ENCODE data around the gene BARHL1. TPM values are rescaled to one million over a fixed set of nuclear protein-coding genes. Genes with fewer than 3 reads are reported as not detected.

Gene BARHL1
- total RNA-seq, 2 experiments from 2014 or later, result not detected

GRCh38 chr9:132584601-132585560 is 2.5 kb downstream of the BARHL1 start:
- ATAC-seq (no peak), DNase-seq (no peak)
- POLR2A ChIA-PET, result interaction anchor here (1.2 kb wide), 1 partner anchor 9 kb away, joined by 3 read pairs; no protein-coding TSS in a partner anchor
- CTCF ChIA-PET, result interaction anchor here (1.6 kb wide), 1 partner anchor 10 kb away, joined by 6 read pairs; no protein-coding TSS in a partner anchor
- Mint-ChIP-seq H3K36me3 (ENCODE audit: low read depth) (no peaks in the 10 kb centered on the region), H3K9me3 (no peaks in the 10 kb centered on the region), H3K4me1 (ENCODE audit: low read depth) (peaks cover 12% of the 10 kb centered on the region), H3K27me3 (peaks cover 78% of the 10 kb centered on the region), H3K4me3 (no peak overlapping the region), H3K27ac (no peak overlapping the region)
- TF ChIP-seq, protein P1, sequence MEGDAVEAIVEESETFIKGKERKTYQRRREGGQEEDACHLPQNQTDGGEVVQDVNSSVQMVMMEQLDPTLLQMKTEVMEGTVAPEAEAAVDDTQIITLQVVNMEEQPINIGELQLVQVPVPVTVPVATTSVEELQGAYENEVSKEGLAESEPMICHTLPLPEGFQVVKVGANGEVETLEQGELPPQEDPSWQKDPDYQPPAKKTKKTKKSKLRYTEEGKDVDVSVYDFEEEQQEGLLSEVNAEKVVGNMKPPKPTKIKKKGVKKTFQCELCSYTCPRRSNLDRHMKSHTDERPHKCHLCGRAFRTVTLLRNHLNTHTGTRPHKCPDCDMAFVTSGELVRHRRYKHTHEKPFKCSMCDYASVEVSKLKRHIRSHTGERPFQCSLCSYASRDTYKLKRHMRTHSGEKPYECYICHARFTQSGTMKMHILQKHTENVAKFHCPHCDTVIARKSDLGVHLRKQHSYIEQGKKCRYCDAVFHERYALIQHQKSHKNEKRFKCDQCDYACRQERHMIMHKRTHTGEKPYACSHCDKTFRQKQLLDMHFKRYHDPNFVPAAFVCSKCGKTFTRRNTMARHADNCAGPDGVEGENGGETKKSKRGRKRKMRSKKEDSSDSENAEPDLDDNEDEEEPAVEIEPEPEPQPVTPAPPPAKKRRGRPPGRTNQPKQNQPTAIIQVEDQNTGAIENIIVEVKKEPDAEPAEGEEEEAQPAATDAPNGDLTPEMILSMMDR (IDR thresholded peaks at IDR 0.05), result no peak
- intact Hi-C loops (cut with micrococcal nuclease), result no loop called here

- Mint-ChIP-seq H3K4me3 (no peak overlapping the region), H3K4me1 (ENCODE audit: low read depth) (peaks cover 16% of the 10 kb centered on the region), H3K27ac (no peak overlapping the region), H3K9me3 (no peaks in the 10 kb centered on the region), H3K36me3 (ENCODE audit: low read depth) (no peaks in the 10 kb centered on the region), H3K27me3 (peaks cover 77% of the 10 kb centered on the region)
- no peak for ATAC-seq
- no peak for DNase-seq
- ChIA-PET CTCF (interaction anchor here (0.8 to 1.6 kb wide), 3 partner anchors 12 to 172 kb away, joined by 3 to 6 read pairs (median 4); no protein-coding TSS in a partner anchor), POLR2A (interaction anchor here (1.2 kb wide), 1 partner anchor 10 kb away, joined by 3 read pairs; no protein-coding TSS in a partner anchor)
- TF ChIP-seq, protein P1 (IDR thresholded peaks at IDR 0.05), result no peak
- intact Hi-C loops (cut with micrococcal nuclease), result no loop called here
Measured at GRCh38 chr9:132585954-132586829, 3.8 kb downstream of the BARHL1 start.

- DNase-seq (no peak), ATAC-seq (no peak)
- Mint-ChIP-seq H3K4me1 (ENCODE audit: low read depth) (peaks cover 12% of the 10 kb centered on the region), H3K4me3 (no peak overlapping the region), H3K27ac (no peak overlapping the region), H3K27me3 (peaks cover 74% of the 10 kb centered on the region), H3K36me3 (ENCODE audit: low read depth) (no peaks in the 10 kb centered on the region), H3K9me3 (no peaks in the 10 kb centered on the region)
- TF ChIP-seq, protein P1 (IDR thresholded peaks at IDR 0.05), result no peak
- intact Hi-C loops (cut with micrococcal nuclease), result no loop called here
- ChIA-PET POLR2A (no interaction called here), CTCF (interaction anchor here (1.2 to 1.6 kb wide), 3 partner anchors 11 to 172 kb away, joined by 4 to 6 read pairs (median 4); no protein-coding TSS in a partner anchor)
Measured at GRCh38 chr9:132586830-132587591, 4.6 kb downstream of the BARHL1 start.

DNA sequence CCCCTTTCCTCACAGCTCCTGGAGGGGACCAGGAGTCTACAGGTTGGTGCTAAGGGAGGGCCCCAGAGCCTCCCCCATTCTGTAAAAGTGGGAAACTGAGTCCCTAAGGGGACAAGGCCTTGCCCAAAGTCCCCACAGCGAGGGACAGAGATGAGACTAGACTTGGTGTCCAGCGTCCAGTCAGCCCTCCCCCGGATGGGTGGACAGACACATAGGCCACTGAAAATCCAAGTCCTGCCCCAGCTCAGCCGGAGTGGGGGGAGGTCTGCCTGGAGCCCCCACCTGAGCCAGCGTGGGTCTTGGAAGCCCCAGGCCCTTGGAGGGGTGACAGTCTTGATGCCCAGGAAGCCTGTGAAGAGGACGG is 5.2 kb downstream of the BARHL1 start:
- CTCF ChIA-PET, result interaction anchor here (1.2 kb wide), 1 partner anchor 12 kb away, joined by 4 read pairs; no protein-coding TSS in a partner anchor
- H3K9me3 Mint-ChIP-seq, result no peaks in the 10 kb centered on the region
- intact Hi-C loops (cut with micrococcal nuclease), result no loop called here
- no peak for ATAC-seq
- POLR2A ChIA-PET, result no interaction called here
- no peaks in the 10 kb centered on the region for H3K36me3 Mint-ChIP-seq (ENCODE audit: low read depth)
- no peak for DNase-seq
- H3K4me3 Mint-ChIP-seq, result no peak overlapping the region
- peaks cover 71% of the 10 kb centered on the region for H3K27me3 Mint-ChIP-seq
- H3K4me1 Mint-ChIP-seq (ENCODE audit: low read depth), result peaks cover 10% of the 10 kb centered on the region
- TF ChIP-seq, protein P1 (IDR thresholded peaks at IDR 0.05), result no peak
- H3K27ac Mint-ChIP-seq, result no peak overlapping the region
